ENCODE results near the gene B3GAT2.
A peak's percentile ranks its signal among the peaks of the same experiment; 100 is the strongest.

DNA sequence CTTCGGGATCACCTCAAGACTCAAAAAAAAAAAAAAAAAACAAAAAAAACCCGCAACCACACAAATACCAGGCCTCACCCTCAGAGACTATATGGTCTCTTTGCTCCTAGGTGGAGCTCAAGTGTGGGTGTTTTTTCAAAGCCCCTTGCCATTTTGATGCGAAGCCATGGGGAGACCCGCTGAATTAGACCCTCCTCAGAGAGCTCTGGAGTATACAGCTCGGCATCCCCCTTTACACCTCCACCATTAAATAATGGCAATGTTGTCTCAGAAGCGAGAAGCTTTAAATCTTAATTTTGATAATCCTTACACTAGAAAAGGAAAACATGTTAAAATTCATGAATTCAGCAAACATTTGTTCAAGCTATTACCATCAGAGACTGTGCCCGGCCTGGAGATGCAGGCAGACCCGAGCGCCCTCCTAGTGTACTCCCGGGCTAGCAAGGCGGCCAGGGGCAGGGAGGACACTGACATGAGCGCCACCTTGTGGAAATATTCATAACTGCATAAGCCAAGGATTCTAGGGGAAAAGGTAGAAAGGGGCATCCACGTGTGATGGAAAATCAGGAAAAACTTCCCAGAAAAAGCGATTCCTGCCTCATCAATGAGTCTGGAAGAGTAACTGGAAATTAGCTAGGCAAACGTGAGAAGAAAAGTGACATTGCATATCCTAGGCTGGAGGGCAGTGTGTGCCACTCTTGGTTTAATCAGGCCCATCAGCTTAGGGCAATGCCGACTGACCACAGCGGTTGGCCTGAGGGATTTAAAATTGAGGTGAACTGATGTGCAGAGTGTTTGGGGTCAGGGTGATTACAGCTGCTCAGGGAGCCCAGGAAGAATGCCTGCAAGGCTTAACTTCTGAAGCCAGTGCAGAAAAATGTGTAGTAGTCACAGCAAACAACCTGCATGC lies 72.5 kb downstream of the B3GAT2 start:
- TF ChIP-seq, protein P1, sequence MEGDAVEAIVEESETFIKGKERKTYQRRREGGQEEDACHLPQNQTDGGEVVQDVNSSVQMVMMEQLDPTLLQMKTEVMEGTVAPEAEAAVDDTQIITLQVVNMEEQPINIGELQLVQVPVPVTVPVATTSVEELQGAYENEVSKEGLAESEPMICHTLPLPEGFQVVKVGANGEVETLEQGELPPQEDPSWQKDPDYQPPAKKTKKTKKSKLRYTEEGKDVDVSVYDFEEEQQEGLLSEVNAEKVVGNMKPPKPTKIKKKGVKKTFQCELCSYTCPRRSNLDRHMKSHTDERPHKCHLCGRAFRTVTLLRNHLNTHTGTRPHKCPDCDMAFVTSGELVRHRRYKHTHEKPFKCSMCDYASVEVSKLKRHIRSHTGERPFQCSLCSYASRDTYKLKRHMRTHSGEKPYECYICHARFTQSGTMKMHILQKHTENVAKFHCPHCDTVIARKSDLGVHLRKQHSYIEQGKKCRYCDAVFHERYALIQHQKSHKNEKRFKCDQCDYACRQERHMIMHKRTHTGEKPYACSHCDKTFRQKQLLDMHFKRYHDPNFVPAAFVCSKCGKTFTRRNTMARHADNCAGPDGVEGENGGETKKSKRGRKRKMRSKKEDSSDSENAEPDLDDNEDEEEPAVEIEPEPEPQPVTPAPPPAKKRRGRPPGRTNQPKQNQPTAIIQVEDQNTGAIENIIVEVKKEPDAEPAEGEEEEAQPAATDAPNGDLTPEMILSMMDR (IDR thresholded peaks at IDR 0.05): peak; percentile 99
- TF ChIP-seq EZH2 (IDR thresholded peaks at IDR 0.05; ENCODE audit: borderline replicate concordance, insufficient read depth, low read depth, low read length, poor library complexity, severe bottlenecking): no peak

Data from B cell (primary cell).